Measurements from ENCODE around the gene PPP1R13B.

GRCh38 chr14:103896578-103896977 is 49.2 kb upstream of the PPP1R13B start:
- TF ChIP-seq, protein P1, sequence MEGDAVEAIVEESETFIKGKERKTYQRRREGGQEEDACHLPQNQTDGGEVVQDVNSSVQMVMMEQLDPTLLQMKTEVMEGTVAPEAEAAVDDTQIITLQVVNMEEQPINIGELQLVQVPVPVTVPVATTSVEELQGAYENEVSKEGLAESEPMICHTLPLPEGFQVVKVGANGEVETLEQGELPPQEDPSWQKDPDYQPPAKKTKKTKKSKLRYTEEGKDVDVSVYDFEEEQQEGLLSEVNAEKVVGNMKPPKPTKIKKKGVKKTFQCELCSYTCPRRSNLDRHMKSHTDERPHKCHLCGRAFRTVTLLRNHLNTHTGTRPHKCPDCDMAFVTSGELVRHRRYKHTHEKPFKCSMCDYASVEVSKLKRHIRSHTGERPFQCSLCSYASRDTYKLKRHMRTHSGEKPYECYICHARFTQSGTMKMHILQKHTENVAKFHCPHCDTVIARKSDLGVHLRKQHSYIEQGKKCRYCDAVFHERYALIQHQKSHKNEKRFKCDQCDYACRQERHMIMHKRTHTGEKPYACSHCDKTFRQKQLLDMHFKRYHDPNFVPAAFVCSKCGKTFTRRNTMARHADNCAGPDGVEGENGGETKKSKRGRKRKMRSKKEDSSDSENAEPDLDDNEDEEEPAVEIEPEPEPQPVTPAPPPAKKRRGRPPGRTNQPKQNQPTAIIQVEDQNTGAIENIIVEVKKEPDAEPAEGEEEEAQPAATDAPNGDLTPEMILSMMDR (optimal IDR thresholded peaks at IDR 0.05 in 1 of 3, IDR thresholded peaks at IDR 0.05 in 1 of 3, conservative IDR thresholded peaks at IDR 0.05 in 1 of 3; ENCODE audit: extremely low read depth in 1 of 3, insufficient read depth in 2 of 3, low read length in 3 of 3) = no peak
- TF ChIP-seq EZH2 (IDR thresholded peaks at IDR 0.05; ENCODE audit: low read length) = no peak
